ENCODE data around the gene ALPG. TPM values are rescaled to one million over a fixed set of nuclear protein-coding genes. Genes with fewer than 3 reads are reported as not detected.
"Not testable (repeated sequence)": the region's sequence is repeated elsewhere in the genome, so short reads cannot be mapped to it uniquely, and the experiment has no call there.

ALPG gene
- 0.05 TPM in 1 of 2 replicates, not detected in the other for total RNA-seq

DNA sequence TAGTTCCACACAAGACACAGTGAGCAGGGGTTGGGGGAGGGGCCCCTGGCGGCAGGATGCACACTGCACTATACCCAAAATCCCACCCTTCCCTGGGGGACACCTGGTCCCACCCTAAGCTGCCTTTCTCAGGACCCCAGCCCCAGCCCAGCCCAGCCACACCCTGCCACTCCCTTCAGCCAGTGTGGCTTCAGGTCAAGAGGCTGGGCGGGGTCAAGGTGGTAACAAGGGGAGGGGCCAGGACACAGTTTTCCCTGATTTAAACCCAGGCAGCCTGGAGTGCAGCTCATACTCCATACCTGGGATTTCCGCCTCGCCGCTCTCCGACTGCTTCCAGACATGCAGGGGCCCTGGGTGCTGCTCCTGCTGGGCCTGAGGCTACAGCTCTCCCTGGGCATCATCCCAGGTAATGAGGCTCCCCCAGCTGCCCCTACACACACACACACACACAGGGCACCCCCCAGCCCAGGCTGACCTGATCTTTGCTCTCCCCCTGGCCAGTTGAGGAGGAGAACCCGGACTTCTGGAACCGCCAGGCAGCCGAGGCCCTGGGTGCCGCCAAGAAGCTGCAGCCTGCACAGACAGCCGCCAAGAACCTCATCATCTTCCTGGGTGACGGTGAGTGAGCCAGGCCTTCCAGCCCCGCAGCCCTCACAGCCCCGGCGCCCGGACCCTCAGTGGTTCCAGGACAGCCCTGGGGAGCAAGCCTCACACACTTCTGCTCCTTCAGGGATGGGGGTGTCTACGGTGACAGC is at the start of gene ALPG:
Gene ALPG (plus strand): TSS at position 289 of the 755 bp plus-strand sequence. CDS start 51 bp downstream, at position 340.
- no peak for DNase-seq

DNA sequence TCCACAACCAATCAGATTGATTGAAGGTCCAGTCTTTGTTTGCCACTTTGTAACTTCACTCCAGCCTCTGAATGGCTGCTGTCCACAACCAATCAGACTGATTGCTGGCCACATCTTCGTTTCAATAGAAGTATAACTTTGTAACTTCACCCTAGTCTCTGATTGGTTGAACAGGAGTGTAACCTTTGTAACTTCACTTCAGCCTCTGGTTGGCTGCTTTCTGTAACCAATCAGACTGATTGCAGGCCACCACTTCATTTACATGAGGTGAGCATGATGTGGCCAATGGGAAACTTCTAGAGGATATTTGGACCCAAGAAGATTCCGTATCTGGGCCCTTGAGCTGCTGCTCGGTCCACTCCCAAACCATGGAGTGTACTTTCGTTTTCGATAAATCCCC is 45.0 kb upstream of the ALPG start:
- DNase-seq: no peak

DNA sequence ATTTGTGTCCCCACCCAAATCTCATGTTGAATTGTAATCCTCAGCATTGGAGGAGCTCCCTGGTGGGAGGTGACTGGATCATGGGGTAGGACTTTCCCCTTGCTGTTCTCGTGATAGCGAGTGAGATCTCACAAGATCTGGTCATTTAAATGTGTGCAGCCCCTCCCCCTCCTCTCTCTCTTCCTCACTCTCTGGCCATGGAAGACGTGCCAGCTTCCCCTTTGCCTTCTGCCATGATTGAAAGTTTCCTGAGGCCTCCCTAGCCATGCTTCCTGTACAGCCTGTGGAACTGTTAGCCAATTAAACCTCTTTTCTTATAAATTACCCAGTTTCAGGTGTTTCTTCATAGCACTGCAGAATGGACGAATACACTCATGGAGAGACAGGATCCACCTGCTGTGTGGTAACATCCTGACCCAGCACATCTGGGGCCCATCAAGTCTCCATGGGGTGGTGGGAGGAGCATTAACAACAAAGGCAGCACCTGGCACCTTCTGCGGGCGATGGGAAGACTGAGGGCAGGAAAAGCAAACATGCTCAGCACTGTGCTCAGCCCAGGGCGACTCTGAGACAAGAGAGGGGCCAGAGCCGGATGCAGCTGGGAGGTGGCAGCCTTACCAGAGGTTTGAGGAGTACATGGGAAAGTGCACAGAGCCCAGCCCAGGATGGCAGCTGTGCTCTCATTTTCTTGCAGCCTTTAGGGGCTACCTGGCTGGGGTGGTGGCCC is 44.3 kb upstream of the ALPG start:
- no peak for DNase-seq

DNA sequence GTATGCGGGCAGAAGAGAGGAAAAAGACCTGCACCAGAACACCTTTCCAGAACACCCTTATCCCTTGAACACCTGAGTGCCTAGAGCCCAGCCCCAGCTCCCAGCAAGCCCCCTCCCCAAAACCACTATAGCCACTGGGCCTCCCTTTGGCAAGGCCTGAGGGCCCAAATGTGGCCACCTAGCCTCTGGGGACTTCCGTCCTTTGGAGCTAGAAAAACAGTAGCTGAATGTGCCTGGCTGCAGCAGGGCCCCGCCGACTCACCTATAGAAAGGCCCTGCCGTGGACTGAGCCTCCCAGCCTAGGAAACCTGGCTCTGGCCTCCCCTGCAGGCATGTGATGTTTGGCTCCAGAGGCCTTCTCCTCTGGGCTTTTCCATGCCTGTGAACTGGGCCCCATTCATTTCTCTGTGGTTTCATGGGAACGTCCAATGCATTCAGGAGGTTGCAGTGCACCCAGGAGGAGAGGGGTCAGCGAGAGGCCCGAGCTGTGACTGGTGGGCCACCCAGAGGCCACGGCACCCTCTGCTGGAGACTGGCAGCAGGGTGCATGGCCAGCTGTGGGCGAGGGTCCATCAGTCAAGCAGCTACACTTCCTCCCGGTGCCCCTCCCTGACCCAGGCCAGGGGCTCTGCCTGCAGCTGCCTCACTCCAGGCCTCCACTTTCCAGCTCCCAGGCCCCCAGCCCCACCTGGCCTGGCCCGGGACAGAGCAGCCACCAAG is 43.4 kb upstream of the ALPG start:
- DNase-seq: not testable (repeated sequence)

DNA sequence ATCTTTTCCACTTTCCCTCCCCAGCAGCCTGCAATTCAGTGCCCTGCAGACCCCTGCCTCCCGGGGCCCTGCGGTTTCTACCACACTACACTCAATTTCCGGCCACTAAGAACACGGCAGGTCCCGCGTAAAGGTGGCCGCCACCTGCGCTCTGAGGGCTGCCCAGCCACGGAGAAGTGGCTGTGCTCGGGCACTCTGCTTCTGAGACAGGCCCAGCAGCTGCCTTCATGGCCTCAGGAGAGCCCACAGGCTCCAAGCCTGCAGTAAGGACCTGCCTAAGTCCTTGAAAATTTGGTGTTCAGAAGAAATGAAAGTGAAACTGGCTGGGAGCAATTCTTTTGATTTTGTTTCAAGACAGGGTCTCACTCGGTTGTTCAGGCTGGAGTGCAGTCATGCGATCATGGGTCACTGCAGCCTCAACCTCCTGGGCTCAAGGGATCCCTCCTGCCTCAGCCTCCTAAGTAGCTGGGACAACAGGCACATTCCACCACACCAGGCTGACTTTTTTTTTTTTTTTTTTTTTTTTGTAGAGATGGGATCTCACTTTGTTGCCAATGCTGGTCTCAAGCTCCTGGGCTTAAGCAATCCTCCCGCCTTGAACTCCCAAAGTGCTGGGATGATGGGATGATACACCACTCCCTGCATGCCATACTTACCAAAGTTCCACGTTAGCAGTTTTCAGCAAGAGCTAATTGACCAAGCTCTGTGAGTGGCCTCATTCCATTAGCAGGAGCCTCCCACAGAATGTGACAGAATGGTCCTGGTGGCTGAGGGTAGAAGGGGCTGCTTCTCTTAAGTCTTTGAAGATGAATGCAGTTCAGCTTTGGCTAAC is 42.6 kb upstream of the ALPG start:
- DNase-seq: no peak

DNA sequence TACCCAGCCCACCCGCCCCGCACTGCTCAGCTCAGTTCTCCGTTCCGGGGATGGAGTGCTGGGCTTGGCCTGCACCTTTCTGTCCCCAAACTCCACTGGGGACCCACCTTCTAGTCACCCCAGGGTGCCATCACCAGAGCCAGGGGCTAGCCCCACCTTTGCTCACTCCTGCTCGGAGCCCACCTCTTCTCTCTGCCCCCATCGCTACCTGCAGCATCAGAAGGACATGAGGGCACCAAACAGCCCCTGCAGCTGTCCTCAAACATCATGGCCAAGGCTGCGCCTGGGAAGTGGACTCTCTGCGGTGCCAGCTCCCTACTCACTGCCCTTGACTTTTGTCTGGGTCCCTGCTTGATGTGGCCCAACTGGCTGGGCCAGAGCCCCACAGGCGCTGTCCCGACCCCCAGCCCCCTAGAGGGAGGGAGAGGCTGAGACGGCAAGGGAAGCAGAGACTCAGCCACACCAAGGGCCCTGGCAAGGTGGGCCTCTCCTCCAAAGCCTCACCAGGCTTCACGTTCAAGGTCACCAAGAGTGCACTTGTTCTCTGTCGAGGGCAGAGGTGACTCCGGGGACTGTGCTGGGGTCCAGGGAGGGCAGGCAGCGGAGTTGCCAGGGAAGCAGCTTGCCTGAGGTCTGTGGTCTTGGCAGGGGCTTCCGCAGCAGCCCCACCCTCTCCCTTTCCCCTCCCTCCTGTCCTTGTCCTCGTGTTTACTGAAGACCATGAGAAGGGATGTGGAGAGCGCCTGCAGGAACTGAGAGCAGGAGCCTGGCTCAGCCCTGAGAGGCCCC is 41.6 kb upstream of the ALPG start:
- DNase-seq: not testable (repeated sequence)

DNA sequence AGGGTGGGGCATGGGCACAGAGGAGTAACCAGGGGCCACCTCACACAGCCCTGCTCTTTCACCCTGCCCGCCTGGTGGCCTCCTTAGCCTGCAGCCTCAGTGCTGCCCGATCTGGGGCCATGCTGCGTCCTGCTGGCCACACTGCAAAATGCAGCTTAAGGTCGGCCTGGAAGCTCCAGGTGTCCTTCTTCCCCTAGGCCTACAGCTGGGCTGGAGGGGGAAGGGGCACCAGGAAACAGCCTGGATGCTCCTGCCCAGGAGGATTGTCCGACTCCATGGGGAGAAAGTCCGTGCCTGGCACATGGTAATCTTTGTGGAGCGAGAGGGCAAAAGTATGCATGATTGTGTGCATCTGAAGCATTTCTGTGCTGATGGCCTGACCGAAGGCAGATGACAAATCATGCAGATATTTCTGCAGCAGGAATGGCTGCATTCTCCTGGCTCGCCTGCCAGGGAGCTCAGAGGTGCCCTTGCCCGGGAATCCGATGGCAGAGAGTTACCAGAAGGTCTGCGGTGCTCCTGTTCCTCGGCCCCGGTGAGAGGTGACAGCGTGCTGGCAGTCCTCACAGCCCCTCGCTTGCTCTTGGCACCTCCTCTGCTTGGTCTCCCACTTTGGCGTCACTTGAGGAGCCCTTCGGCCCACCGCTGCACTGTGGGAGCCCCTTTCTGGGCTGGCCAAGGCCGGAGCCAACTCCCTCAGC is 40.9 kb upstream of the ALPG start:
- peak; percentile 64 for DNase-seq

DNA sequence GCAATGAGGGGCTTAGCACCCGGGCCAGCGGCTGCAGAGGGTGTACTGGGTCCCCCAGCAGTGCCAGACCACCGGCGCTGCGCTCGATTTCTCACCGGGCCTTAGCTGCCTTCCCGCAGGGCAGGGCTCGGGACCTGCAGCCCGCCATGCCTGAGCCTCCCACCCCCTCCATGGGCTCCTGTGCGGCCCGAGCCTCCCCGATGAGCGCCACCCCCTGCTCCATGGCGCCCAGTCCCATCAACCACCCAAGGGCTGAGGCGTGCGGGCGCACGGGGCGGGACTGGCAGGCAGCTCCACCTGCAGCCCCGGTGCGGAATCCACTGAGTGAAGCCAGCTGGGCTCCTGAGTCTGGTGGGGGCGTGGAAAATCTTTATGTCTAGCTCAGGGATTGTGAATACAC is 40.2 kb upstream of the ALPG start:
- not testable (repeated sequence) for DNase-seq

DNA sequence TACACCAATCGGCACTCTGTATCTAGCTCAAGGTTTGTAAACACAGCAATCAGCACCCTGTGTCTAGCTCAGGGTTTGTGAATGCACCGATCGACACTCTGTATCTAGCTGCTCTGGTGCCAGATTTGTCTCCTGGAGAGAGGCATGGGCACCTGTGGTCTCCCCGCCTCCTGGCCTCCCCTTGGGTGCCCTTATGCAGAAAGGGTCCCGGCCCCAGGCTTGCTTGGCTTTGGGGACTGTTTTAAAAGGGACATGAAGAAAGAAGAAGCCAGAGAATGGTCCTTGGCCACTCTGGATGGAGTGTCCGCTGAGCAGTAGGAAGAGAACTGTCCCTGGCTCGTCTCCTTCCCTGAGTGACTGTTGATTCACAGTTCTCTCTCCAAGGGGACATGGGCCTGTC is 39.6 kb upstream of the ALPG start:
- DNase-seq: no peak

DNA sequence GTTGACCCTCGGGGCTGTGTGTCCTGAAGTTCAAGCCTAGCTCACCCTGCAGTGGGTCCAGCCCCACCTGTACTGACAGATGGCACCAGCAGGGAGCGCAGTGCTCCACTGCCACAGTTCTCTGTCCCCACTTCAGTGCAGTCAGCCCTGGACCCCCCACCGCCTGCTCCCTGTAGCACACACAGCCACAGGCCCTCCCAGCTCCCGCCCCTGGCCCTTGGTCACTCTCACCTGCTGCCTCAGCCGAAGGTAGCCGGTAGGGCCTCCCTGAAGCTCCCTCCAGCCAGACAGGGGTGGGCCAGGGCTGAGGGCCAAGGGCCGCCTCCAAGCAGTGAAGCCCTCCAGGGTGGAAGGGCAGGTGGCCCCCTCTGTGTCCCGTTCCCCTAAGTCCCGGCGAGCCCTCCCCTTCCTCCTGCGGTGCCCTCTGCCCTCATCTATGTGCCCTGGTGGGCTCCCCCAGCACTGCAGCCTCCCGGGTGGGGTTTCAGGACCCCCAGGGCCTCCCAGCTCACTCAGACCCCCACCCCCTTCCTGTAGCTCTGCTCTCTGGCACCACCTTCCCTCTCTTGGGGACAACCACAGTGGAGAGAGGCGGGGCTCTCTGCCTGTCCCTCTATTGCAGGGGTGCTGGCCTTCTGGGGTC is 38.9 kb upstream of the ALPG start:
- peak; percentile 34 for DNase-seq

DNA sequence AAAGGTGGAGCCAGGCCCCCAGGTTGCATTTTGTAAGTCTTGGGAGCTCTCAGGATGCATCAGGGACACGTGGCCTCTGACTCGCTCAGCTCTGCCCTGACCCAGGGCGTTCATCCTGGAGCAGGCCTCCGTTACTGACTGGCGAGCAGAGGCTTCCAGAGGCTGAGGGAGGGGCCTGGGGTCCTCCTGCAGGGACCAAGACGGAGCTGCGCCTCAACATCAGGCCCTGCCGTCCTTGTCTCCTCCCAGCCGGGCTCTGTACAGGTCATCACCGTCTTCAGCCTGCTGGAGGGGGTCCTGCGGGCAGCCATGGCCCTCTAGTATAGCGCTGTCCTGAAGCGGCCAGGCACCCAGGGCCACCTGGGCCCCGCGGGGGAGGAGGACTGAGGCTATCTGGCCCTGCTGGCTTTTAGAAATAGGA is 38.3 kb upstream of the ALPG start:
- no peak for DNase-seq

DNA sequence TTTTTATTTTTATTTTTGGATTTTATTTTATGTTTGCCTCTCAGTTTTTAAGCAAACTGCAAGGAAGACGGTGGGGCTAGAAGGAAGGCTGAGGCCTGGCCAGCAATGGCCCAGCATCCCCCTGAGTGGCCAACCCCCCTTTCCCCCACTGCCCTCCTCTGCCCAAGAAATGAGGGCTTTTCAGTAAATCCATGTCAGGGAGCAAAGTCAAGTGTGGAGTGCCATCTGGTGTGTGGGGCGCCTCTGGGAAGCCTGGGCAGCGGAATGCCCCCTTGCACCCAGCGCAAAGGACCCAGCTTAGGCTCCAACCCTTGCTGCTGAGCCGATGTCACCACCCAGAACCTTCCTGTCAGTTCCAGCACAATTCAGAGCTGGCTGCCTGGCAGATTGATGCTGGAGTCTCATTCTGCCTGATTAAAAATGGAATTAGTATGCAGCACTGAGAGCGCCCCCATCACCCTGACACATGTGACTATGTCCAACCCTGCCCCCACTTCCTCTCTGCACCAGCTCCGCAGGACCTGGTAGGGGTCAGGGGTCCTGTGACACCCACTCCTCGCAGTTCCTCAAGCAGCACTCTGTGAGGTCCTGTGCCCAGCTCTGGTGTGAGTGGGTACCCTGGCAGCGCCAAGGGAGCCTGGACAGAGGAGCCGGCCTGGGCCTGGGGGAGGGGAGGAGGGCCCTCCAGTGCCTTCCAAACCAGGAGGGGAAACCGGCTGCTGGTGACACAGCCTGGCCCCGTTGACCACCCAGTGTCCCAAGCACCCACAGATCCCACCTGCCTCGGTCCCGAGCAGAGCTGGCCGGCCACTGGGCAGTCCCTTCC is 37.3 kb upstream of the ALPG start:
- no peak for DNase-seq

DNA sequence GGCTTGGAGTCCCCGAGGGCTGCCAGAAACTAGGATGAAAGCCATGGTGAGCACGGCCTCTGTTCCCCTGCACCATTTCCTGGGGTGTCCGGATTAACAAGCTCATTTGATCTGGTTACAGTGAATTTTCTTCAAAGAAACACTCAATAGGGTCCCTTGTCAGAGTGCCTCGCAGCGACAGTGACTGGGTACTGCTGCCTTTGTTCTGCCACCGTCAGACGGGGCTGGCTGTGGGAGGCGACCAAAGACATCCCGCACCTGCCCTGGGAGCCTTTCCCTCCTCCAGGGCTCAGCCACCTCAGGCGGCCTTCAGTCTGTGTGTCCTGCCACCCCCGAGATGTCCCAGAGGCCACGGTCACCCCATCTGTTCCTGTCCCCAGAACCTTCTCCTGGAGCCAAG is 36.6 kb upstream of the ALPG start:
- DNase-seq: not testable (repeated sequence)

DNA sequence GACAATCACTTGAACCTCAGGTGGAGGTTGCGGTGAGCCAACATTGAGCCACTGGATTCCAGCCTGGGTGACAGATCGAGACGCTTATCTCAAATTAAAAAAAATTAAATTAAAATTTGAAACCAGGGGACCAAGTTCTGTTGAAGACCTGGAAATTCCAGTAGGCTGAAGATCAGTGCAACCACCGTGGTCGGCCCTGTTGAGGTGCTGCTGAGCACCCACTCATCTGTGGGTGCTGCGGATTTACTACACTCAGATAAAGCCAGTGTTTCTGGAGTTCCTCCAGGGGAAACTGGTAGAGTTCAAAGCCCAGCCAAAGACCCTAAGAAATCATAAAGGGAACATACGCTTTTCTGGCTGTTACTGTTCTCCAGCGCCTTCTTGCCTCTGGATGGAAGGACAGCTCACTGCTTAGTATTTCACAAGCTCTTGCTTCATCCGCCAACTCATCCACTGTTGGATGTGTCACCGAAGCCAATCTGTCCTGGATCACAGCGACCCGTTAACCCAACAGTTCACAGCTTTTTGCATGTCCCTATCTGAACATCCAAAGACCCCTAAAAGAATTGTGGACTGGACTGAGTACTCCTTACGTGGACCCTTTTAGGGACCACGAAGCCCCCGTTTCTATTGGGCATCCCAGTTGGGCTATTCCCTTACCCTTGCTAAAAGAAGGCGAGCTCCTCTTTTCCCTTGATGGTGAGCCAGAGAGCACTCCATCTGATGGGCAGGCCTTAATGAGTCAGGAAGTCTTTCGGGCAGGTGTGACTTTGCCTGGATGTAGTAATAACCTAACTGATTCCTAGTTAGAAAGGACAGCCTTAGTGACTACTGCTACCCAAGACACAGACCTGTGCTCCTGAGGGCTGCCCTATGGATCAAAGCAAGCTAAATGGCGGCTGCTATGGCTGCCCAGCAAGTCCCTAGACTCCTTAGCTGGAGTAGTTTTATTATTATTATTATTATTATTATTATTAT is 34.1 kb upstream of the ALPG start:
- no peak for DNase-seq

DNA sequence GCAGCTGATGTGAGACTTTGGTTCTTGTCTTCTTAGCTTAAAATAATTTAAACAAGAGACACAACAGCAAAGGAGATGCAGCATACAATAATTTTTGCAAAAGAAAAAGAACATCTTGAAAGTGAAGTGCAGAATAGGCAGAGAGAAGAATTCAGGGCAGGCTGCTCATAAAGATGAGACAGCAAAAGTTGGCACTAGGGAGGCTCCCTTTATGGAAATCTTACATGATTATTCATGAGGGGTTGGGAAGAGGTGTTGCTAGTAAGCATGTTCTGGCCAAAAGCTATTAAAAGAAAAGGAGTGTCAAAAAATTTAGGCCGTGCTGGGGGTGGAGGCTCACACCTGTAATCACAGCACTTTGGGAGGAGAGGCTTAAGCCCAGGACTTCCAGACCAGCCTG is 32.3 kb upstream of the ALPG start:
- no peak for DNase-seq

DNA sequence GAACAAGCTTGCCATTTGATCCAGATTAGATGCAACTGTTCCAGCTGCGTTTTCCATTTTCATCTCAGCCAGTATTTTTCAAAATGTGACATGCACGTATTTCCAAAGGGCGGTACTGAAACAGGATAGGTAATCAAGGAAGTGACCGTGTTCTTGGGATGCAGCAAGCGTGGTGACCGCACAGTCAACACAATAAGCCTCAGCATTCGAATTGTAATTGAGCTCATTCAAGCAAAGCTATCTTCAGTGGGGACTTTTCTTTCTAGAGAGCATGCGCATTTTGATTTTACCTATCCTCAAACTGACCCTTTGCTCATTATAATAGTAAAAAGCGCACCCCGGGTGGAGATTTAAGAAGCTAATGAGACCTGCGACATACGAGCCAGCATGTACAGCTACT is 31.5 kb upstream of the ALPG start:
- no peak for DNase-seq

DNA sequence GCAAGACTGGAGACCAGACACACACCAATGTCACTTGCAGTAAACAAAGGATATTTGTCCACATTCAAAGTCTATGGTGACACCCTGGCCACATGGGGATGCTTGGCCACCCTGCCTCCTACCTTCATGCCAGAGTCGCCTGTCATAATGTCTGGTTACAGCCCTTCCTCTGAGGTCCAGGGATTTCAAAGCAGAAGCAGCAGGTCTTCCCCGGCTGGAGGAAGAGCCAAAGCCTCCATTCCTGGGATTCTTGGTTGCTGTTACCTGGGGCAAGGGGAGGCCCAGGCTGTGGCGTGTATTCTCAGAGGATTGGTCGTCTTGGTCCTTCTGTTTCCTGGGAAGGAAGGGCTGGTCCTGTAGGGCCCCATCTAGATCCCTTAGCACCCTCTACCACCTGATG is 30.4 kb upstream of the ALPG start:
- no peak for DNase-seq

DNA sequence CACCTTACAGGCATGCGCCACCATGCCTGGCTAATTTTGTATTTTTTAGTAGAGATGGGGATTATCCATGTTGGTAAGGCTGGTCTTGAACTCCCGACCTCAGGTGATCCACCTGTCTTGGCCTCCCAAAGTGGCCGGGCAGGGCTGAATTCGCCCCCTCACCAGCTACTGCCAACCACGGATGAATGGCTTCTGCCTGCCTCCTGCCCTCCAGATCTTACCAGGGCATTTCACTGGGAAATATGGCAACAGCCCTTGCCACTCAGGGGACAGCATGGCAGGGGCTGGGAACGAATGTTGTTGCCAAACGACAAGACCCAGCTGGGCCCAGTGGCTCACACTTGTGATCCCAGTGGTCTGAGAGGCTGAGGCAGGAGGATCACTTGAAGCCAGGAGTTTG is 29.9 kb upstream of the ALPG start:
- no peak for DNase-seq
